ENCODE data around the gene CLDN7.
A peak's percentile ranks its signal among the peaks of the same experiment; 100 is the strongest.

- TF ChIP-seq CTCF (IDR thresholded peaks at IDR 0.05; ENCODE audit: poor library complexity) (peak; percentile 28), EZH2 (IDR thresholded peaks at IDR 0.05; ENCODE audit: borderline replicate concordance) (no peak), EZH2phosphoT487 (IDR thresholded peaks at IDR 0.05; ENCODE audit: low read depth, severe bottlenecking, unreplicated experiment) (peak; percentile 23)
These were observed at the start of gene CLDN7 for GRCh38 chr17:7262192-7262934.
